GM18511 (cell line): ENCODE results near the gene CEBPB.
"Not testable (repeated sequence)": the region's sequence is repeated elsewhere in the genome, so short reads cannot be mapped to it uniquely, and the experiment has no call there.

Experiments used
- ATAC-seq: cut with Tn5 transposase; IDR thresholded peaks from one replicate; pipeline ENCODE4 v1.9.1; 2021; ENCODE audit warnings: mild to moderate bottlenecking, moderate library complexity; ENCODE audit not compliant: unreplicated experiment

CEBPB gene

GRCh38 chr20:50192364-50193198 is 2.0 kb downstream of the CEBPB start:
- ATAC-seq = peak; percentile 39

GRCh38 chr20:50193199-50193835 is 2.7 kb downstream of the CEBPB start:
- ATAC-seq = no peak

DNA sequence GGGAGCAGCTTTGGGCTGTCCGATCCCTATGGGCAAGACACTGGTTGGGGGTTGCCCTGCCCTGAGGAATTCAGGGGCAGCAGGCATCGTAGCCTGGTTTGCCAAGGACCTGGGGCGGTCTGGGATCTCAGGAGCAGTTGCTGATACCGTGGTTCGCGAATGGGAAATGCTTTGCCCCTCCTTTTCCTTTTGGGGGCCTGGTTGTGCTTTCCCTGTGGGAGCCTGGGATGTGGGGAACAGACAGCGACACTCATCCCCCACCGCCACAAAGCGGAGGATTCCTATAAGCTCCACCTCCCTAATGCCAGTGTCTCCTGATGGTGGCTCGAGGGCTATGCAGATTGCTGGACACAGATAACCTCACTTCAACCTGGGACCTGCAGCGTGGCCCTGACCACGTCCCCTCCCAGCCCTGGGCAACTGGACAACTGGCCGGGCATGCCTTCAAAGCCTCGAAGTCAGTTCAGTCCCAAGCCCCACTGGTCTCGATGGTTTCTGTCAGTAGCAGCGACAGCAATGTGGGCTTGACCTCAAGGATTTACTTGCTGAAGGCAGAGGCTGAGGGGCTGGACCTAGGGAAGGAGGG is 3.3 kb downstream of the CEBPB start:
- ATAC-seq = no peak

- ATAC-seq = no peak
Observed at GRCh38 chr20:50194422-50194830, 3.8 kb downstream of the CEBPB start.

- no peak for ATAC-seq
Observed at GRCh38 chr20:50194831-50195523, 4.3 kb downstream of the CEBPB start.

- ATAC-seq = no peak
Observed at GRCh38 chr20:50195524-50196120, 5.0 kb downstream of the CEBPB start.

- no peak for ATAC-seq
Observed at GRCh38 chr20:50196248-50196647, 5.6 kb downstream of the CEBPB start.

GRCh38 chr20:50196896-50197295 is 6.3 kb downstream of the CEBPB start:
- ATAC-seq = no peak

GRCh38 chr20:50197463-50198179 is 7.0 kb downstream of the CEBPB start:
- ATAC-seq = no peak

GRCh38 chr20:50198180-50198666 is 7.6 kb downstream of the CEBPB start:
- no peak for ATAC-seq

GRCh38 chr20:50198716-50199115 is 8.1 kb downstream of the CEBPB start:
- no peak for ATAC-seq

GRCh38 chr20:50199703-50200102 is 9.1 kb downstream of the CEBPB start:
- no peak for ATAC-seq

- no peak for ATAC-seq
Observed at GRCh38 chr20:50200482-50201104, 10.0 kb downstream of the CEBPB start.

DNA sequence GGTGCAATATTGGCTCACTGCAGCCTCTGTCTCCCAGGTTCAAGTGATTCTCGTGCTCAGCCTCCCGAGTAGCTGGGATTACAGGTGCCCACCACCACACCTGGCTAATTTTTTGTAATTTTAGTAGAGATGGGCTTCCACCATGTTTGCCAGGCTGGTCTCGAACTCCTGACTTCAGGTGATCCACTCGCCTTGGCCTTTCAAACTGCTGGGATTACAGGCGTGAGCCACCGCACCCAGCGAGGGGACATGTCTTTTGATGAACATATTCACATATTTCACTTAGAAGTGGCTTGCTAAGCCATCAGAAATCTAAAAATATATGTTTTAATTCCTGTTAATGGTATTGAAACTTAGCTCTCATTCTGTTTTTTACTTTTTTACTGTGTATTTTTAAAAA is 11.1 kb downstream of the CEBPB start:
- ATAC-seq = not testable (repeated sequence)

- ATAC-seq = no peak
Observed at GRCh38 chr20:50202677-50203076, 12.0 kb downstream of the CEBPB start.

GRCh38 chr20:50203951-50204937 is 13.6 kb downstream of the CEBPB start:
- ATAC-seq = no peak

DNA sequence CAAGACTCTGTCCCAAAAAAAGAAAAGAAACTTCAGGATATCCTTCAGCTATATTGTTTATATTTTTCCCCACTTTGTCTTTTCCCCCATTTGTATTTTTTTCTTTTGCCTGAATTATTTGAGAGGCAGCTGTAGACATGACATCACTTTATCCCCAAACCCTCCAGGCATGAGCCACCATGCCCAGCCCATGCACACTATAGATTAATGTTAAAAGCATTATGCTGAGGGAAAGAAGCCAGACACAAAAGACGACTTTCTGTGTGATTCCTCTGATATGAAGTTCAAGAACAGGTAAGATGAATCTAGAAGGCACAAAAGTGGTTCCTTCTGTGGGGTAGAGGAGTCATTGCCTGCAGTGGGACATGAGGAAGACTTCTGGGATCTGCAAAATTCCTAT is 16.4 kb downstream of the CEBPB start:
- no peak for ATAC-seq

DNA sequence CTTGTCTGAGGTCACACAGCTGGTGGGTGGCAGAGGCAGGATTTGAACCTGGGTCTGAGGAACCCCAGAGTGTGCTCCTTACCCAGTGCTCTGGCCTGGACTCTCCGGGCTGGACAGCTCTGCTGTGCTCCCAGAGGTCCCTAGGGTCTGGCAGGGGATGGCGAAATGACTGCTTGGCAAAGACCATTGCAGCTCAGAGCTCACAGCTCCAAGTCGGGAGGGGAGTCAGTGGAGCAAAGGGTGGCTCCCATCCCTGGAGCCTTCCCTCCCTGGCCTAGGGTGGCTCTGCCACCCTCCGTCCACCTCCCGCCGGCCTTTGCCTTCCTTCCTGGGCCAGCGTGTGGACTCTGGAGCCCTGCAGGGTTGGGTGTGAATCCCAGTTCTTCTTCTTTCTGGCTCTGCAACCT is 17.5 kb downstream of the CEBPB start:
- no peak for ATAC-seq

GRCh38 chr20:50208815-50209214 is 18.2 kb downstream of the CEBPB start:
- not testable (repeated sequence) for ATAC-seq
